ENCODE measurements around the gene RTEL1.

The RTEL1 gene

DNA sequence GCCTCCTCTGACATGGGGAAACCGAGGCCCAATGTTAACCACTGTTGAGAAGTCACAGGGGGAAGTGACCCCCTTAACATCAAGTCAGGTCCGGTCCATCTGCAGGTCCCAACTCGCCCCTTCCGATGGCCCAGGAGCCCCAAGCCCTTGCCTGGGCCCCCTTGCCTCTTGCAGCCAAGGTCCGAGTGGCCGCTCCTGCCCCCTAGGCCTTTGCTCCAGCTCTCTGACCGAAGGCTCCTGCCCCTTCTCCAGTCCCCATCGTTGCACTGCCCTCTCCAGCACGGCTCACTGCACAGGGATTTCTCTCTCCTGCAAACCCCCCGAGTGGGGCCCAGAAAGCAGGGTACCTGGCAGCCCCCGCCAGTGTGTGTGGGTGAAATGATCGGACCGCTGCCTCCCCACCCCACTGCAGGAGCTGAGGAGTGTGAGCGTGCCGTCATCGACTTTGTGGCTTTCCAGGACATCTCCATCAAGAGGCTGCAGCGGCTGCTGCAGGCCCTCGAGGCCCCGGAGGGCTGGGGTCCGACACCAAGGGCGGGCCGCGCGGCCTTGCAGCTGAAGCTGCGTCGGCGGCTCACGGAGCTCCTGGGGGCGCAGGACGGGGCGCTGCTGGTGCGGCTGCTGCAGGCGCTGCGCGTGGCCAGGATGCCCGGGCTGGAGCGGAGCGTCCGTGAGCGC, 39.9 kb downstream of the RTEL1 start:
- no peak for DNase-seq (ENCODE audit: low read depth in 2 of 2)

DNA sequence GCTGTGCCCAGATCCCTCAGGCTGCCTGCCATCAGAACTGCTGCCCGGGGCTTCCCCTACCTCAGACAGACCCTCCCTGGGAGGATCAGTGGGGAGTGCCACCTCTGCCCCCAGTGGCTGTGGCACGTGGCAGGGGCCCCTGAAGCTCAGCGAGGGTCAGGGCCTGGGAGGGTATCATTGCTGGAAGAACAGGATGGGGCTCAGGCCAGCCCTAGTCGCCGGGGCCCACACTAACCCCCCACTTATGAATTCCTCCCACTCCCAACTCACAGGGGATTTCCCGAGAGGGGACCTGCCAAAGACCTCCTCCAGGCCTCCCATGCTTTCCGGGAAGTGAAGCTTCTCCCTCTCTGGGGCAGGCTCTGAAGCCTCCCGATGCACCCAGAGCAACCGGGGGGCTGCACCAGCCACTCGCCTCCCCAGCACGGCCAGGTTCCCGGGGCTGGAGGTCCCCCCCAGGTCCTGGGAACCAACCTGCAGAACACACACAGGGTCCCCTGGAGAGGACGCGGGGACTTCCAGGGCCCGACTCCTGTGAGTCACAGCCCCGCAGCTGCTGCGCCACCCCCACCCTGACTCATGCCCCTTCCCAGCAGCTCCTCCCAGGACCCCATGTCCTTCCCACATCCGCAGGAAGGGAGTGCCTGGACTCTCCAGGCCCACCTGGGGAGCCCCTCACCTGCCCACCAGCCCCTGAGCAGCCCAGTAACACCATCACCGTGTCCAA, 40.8 kb downstream of the RTEL1 start:
- peak in 1 of 2 donors; percentile 29 for DNase-seq (ENCODE audit: low read depth in 2 of 2)

DNA sequence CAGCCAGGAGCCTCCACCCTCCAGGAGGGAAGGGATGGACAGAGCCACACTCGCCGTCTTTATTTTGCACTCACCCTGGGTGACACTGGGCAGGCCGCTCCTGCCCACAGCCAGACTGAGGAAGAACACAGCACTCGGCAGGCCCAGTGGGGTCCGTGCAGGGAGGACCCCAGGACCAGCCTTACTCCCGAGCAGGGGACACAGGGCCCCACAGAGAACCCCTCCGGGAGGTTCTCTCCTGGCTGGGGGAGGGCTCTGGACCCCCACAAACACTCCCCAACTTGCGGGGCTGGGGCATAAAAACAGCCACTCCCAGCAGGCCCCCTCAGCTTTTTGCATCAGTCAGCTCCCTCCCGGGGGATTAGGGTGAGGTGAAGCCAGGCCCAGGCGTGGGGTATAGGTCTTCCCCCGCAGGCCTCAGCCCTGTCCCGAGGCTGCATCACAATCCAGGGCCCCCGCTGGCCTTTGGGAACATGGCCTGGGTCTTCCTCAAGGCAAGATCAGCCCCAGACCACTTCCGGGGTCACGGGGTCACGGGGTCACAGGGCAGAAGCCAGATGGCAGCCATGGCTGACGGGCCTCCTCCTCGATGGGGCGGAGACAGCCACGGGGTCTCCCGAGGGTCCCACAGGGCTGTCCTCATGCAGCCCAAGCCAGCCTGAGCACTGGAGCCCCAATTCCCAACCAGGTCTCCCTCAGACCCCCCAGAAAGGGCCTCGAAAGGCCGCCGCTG, 41.5 kb downstream of the RTEL1 start:
- DNase-seq (ENCODE audit: low read depth in 2 of 2): no peak

GRCh38 chr20:63700199-63701050, 42.3 kb downstream of the RTEL1 start:
- no peak for DNase-seq (ENCODE audit: low read depth in 2 of 2)

DNA sequence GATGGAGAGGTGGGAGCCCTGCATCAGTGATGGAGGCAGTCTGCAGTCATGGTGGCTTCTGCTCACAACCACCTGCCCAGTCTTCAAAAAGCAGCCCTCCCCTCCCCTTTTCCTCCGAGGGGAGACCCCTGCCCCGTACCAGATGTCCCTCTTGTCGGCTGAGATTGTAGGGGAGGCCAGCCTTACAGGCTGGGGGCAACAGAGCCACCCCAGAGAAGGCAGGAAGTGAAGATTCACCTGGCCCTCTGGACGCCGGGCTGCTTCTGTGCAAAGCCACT, 42.9 kb downstream of the RTEL1 start:
- DNase-seq (ENCODE audit: low read depth in 2 of 2): no peak

DNA sequence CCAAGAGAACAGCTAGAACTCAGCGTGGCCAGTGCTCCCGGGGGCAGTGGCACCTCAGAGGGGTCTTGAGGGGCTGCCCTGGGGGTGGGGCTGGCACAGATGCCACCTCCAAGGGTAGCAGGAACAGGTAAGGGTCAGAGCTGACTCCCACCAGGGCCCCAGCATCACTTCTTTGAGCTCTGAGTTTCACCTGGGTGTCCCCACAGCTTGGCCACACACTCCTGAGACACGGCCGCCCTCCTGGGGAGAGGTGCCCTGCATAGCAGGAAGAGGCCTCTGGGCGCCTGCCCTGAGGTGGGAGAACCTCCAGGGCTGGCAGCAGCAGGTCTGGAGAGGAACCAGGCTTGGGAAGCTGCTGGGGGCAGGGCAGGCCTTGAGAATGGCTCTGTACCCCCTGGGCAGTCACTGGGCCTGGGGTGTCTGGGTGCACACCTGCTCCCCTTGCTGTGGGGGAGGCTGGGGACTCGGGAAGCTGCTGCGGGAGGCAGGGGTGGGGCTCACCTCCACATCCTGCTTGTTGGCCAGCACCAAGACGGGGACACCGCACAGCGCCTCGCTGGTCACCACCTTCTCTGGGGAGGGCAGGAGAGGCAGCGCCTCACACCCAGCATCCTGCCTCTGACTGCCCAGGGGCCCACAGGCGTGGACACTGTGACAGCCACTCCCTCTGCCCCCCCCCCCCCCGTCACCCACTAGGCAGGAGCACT, 43.4 kb downstream of the RTEL1 start:
- DNase-seq (ENCODE audit: low read depth in 2 of 2): no peak

GRCh38 chr20:63702036-63702665, 44.0 kb downstream of the RTEL1 start:
- no peak for DNase-seq (ENCODE audit: low read depth in 2 of 2)

GRCh38 chr20:63702751-63703470, 44.8 kb downstream of the RTEL1 start:
- DNase-seq (ENCODE audit: low read depth in 2 of 2): no peak

DNA sequence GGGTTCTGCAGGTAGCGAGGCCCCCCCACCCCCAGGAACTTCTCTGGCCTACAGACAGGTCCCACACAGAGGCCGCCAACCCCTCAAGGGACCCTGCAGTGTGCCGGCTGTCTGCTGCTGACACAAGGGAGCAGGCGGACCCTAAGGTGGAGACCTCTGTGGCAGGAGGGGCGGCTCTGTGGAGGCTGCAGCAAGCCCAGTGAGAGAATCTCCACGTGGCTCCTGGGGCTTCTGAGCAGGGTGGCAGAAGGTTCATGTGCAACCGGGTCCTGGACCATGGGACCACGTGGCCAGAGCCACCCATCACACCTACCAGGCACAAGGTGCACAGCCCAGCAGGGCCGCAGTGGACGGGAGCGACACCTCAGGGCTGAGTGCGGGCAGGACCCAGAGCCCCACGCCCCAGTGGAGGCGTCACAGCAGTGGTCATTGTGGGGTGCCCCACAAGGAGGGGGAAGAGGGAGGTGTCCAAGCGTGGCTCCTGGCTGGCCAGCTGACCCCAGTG, 45.4 kb downstream of the RTEL1 start:
- no peak for DNase-seq (ENCODE audit: low read depth in 2 of 2)

- DNase-seq (ENCODE audit: low read depth in 2 of 2): no peak
Measured at GRCh38 chr20:63703976-63704748, 46.0 kb downstream of the RTEL1 start.

- DNase-seq (ENCODE audit: low read depth in 2 of 2): no peak
Measured at GRCh38 chr20:63704749-63705117, 46.6 kb downstream of the RTEL1 start.

DNA sequence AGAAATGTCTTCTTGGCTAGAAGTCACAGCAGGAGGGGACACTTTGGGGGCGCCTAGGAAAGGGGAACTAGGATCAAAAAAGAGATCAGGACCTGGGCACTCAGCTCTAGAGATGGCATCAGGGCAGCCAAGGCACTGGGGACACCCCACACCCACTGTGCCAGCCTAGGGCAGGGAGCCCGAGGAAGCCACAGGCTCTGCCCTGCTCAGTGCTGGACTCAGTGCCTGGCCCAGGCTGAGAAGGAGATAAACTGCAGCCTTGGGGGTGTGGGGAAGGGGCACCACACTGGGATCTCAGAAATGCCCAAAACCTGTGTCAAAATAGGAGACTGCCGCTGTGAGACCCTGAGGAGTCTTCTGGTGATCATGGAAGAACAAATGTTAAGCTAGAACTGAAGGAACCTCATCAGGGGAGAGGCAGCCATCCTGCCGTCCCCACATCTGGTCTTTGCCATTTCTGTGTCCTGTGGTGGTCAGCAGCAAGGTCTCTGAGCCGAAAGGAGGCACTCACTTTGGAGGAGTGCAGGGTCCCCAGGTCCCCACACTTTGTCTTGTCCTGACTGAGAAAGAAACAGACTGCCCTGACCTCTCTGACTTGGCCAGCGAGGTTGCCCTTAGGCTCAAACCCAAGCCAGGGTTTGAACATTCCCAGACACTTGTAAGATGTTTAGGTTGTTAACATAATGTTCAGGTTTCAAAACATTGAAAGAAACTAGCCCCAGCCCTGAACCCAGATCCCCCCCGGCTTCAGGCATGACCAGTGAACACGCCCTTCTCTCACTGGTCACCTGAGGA, 47.3 kb downstream of the RTEL1 start:
- DNase-seq (ENCODE audit: low read depth in 2 of 2): no peak

DNA sequence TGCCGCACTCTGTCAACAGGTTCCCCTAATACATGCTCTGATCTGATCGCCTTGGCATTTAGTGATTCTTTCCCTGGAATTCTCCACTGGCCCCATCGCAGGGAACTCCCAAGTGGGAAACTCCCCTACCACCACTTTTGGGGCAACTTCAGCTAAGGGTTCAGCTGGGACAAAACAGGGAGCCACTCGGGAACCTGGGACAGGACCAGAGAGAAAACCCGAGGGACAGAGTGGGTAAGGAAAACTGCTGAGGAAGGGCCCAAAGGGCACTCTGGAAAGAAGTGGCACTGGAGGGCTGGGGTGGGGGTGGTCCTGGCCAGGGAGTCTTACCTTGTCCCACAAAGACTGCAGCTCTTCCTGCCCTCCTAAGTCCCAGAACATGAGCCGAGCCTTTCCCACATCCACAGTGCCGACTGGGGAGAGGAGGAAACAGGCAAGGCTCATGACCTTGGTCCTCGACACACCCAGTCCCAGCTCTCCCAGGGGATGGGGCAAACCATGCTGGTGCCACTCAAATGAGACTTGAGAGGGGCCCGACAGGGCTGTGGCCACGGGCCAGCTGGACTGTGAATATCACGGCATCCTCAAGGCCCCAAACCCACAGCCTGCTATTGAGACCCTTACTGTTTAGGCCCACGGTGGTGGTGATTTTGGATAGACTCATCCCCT, 48.0 kb downstream of the RTEL1 start:
- DNase-seq (ENCODE audit: low read depth in 2 of 2): no peak

GRCh38 chr20:63706852-63707557, 48.9 kb downstream of the RTEL1 start:
- DNase-seq (ENCODE audit: low read depth in 2 of 2): peak; percentile 43 to 60

- DNase-seq (ENCODE audit: low read depth in 2 of 2): peak; percentile 65 to 86
Measured at GRCh38 chr20:63707558-63708300, 49.6 kb downstream of the RTEL1 start, which contains the start of the genes ARFRP1 and ZGPAT. Gene ARFRP1 (minus strand): TSS chr20:63707976. CDS start chr20:63707091, 885 bp downstream. Gene ZGPAT (plus strand): TSS chr20:63708039. CDS start chr20:63708581, 542 bp downstream.
